Smooth muscle cell (in vitro differentiated cells): Measurements from ENCODE around the gene CBL. TPM values are rescaled to one million over a fixed set of nuclear protein-coding genes. Genes with fewer than 3 reads are reported as not detected.

Experiments used
- DNase-seq: peaks from one replicate; lab custom pipeline; 2025; ENCODE audit not compliant: unreplicated experiment; lab: John Stamatoyannopoulos, UW
- H2AFZ ChIP-seq: fragments of 200-600 bp; sonication (generic); 2 replicates; pipeline ENCODE4 v1.6.0; 2016; ENCODE audit warnings: antibody characterized with exemption, low read depth, mild to moderate bottlenecking
- H3F3A ChIP-seq: fragments of 200-600 bp; sonication (generic); 2 replicates; pipeline ENCODE4 v1.6.0; 2017; ENCODE audit warnings: antibody characterized with exemption, low read depth
- H3K27ac ChIP-seq: fragments of 200-600 bp; sonication (generic); 2 replicates; pipeline ENCODE4 v1.5.1; 2016; ENCODE audit warnings: low read depth, mild to moderate bottlenecking
- H3K27me3 ChIP-seq: fragments of 200-600 bp; sonication (generic); 2 replicates; pipeline ENCODE4 v1.6.1; 2016; ENCODE audit warnings: low read depth, mild to moderate bottlenecking
- H3K36me3 ChIP-seq: fragments of 200-600 bp; sonication (generic); 2 replicates; pipeline ENCODE4 v1.5.1; 2016; ENCODE audit warnings: low read depth
- H3K4me1 ChIP-seq: fragments of 200-600 bp; sonication (generic); 2 replicates; pipeline ENCODE4 v1.5.1; 2016; ENCODE audit warnings: low read depth
- H3K4me2 ChIP-seq: fragments of 200-600 bp; sonication (generic); 2 replicates; pipeline ENCODE4 v1.6.0; 2016; ENCODE audit warnings: mild to moderate bottlenecking
- H3K4me3 ChIP-seq: fragments of 200-600 bp; sonication (generic); 2 replicates; pipeline ENCODE4 v1.5.1; 2016; ENCODE audit warnings: mild to moderate bottlenecking
- H3K79me2 ChIP-seq: fragments of 200-600 bp; sonication (generic); 2 replicates; pipeline ENCODE4 v1.6.0; 2016; ENCODE audit warnings: low read depth, mild to moderate bottlenecking
- H3K9ac ChIP-seq: fragments of 200-600 bp; sonication (generic); 2 replicates; pipeline ENCODE4 v1.6.0; 2016; ENCODE audit warnings: low read depth
- H3K9me3 ChIP-seq: fragments of 200-600 bp; sonication (generic); replicated peaks from 2 replicates; pipeline ENCODE4 v1.5.1; 2016; ENCODE audit warnings: low read depth
- H4K20me1 ChIP-seq: fragments of 200-600 bp; sonication (generic); 2 replicates; pipeline ENCODE4 v1.6.0; 2016; ENCODE audit warnings: low read depth
- WGBS: methylation state at CpG from one replicate; pipeline ENCODE4 v1.1.7; 2016; ENCODE audit warnings: low lambda C conversion rate; 5-methylcytosine and 5-hydroxymethylcytosine counted together
- polyA plus RNA-seq: library from polyadenylated mRNA; unstranded; fragments of >200 nt; fragmentation: Nextera tagmentation; extraction: Ambion mirVana; gene quantifications from 2 replicates; pipeline ENCODE4 v1.2.1, GENCODE V29; 2016
- total RNA-seq: library from RNA; depleted of rRNA; stranded (reverse); fragments of >200 nt; gene quantifications from 2 replicates; pipeline ENCODE4 v1.2.3, GENCODE V29; 2014
- TF ChIP-seq, protein P1 (sequence below): fragments of 200-600 bp; sonication (generic); IDR thresholded peaks from 2 replicates; pipeline ENCODE4 v1.5.1; 2017; ENCODE audit warnings: borderline replicate concordance, mild to moderate bottlenecking, antibody characterized with exemption; ENCODE audit not compliant: insufficient read depth, poor library complexity, severe bottlenecking

CBL gene
- total and polyA plus RNA-seq, 2 experiments from 2014 or later: 5.0 to 18.9 TPM

DNA sequence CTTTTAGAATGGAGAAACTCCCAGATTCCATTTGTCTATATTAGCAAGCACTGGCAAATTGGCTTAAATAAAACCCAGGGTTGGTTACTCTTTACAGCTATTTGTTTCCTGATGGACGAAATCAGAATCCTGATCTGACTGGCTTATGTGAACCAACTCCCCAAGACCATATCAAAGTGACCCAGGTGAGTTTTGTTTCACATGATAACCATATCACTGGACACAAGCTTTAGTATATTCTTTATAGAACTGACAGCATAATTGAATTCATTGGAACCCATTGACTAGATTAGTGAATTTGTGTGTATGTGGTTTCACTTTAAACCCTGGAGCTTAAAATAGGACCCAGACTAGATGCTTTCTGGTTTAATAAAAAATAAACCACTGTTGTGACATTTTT lies 71.5 kb downstream of the CBL start:
- no peaks in the 10 kb centered on the region for H3K79me2 ChIP-seq
- H3K9me3 ChIP-seq: no peaks in the 10 kb centered on the region
- TF ChIP-seq, protein P1, sequence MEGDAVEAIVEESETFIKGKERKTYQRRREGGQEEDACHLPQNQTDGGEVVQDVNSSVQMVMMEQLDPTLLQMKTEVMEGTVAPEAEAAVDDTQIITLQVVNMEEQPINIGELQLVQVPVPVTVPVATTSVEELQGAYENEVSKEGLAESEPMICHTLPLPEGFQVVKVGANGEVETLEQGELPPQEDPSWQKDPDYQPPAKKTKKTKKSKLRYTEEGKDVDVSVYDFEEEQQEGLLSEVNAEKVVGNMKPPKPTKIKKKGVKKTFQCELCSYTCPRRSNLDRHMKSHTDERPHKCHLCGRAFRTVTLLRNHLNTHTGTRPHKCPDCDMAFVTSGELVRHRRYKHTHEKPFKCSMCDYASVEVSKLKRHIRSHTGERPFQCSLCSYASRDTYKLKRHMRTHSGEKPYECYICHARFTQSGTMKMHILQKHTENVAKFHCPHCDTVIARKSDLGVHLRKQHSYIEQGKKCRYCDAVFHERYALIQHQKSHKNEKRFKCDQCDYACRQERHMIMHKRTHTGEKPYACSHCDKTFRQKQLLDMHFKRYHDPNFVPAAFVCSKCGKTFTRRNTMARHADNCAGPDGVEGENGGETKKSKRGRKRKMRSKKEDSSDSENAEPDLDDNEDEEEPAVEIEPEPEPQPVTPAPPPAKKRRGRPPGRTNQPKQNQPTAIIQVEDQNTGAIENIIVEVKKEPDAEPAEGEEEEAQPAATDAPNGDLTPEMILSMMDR: no peak
- no peaks in the 10 kb centered on the region for H3K4me1 ChIP-seq
- H3K9ac ChIP-seq: no peak overlapping the region
- WGBS: 100% methylated on average over 1 of the region's 1 CpG
- no peak overlapping the region for H3K4me2 ChIP-seq
- H3F3A ChIP-seq: no peaks in the 10 kb centered on the region
- H2AFZ ChIP-seq: no peak overlapping the region
- DNase-seq: no peak
- H3K36me3 ChIP-seq: peaks cover 27% of the 10 kb centered on the region
- H3K27me3 ChIP-seq: no peaks in the 10 kb centered on the region
- H3K4me3 ChIP-seq: no peak overlapping the region
- peaks cover 18% of the 10 kb centered on the region for H4K20me1 ChIP-seq
- no peak overlapping the region for H3K27ac ChIP-seq

DNA sequence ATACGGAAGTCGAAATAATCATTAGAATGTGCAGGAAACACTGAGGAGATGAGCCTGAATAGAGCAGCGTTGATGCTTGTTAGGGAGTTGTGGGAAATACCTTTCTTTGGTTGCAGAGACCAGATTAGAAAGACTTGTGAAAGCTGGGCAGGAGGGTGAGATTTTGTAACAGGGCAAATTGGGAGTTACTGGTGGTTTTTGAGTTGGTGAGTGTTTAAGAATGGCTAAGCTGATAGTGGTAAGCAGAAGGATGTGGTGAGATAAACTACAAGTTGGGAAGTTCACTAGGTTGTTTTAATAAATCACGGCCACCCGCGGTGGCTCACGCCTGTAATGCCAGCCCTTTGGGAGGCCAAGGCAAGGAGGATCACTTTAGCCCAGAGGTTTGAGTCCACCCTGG lies 76.4 kb downstream of the CBL start:
- no peak overlapping the region for H3K27ac ChIP-seq
- no peaks in the 10 kb centered on the region for H3K27me3 ChIP-seq
- H3K79me2 ChIP-seq: no peaks in the 10 kb centered on the region
- no peak overlapping the region for H2AFZ ChIP-seq
- TF ChIP-seq, protein P1: no peak
- H3K4me3 ChIP-seq: no peak overlapping the region
- no peaks in the 10 kb centered on the region for H3K9me3 ChIP-seq
- peaks cover 27% of the 10 kb centered on the region for H4K20me1 ChIP-seq
- H3K4me1 ChIP-seq: no peaks in the 10 kb centered on the region
- 69% methylated on average over 7 of the region's 7 CpGs for WGBS
- no peaks in the 10 kb centered on the region for H3F3A ChIP-seq
- no peak for DNase-seq
- H3K9ac ChIP-seq: no peak overlapping the region
- no peak overlapping the region for H3K4me2 ChIP-seq
- H3K36me3 ChIP-seq: peaks cover 26% of the 10 kb centered on the region

DNA sequence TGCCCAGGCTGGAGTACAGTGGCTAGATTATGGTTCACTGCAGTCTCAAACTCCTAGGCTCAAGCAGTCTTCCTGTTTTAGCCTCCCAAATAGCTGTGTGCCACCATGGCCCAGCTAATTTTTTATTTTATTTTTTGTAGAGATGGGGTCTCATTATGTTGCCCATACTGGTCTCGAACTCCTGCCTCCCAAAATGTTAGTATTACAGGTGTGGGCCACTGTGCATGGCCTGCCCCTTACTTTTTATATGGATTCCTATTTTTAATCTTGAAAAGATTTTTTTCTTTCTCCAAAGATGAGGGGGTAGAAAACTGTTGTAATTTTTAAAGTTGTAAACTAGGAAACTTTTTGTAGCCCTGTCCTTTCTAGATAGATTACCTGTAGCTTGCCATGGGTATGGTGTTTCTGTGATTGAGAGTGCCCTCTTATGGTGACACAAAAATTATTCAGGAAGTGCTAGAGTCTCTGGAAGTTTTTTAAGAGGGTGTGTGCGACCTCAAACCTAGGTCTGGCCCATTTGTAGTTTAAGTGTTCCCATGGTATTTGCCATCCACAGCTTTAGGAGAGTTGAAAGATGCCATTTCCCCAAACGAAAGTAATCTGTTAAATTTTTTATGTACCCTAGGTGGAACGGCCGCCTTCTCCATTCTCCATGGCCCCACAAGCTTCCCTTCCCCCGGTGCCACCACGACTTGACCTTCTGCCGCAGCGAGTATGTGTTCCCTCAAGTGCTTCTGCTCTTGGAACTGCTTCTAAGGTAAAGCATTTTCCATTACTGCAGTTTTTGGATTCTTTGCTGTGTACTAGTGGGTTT lies 78.4 kb downstream of the CBL start:
- TF ChIP-seq, protein P1: peak; percentile 19
- no peaks in the 10 kb centered on the region for H3K4me1 ChIP-seq
- no peak overlapping the region for H3K27ac ChIP-seq
- DNase-seq: no peak
- H3K27me3 ChIP-seq: no peaks in the 10 kb centered on the region
- no peak overlapping the region for H3K4me2 ChIP-seq
- no peak overlapping the region for H2AFZ ChIP-seq
- H3F3A ChIP-seq: no peaks in the 10 kb centered on the region
- H4K20me1 ChIP-seq: peaks cover 27% of the 10 kb centered on the region
- no peak overlapping the region for H3K9ac ChIP-seq
- H3K9me3 ChIP-seq: no peaks in the 10 kb centered on the region
- H3K36me3 ChIP-seq: peaks cover 11% of the 10 kb centered on the region
- 87% methylated on average over 9 of the region's 9 CpGs for WGBS
- H3K4me3 ChIP-seq: no peak overlapping the region
- no peaks in the 10 kb centered on the region for H3K79me2 ChIP-seq

DNA sequence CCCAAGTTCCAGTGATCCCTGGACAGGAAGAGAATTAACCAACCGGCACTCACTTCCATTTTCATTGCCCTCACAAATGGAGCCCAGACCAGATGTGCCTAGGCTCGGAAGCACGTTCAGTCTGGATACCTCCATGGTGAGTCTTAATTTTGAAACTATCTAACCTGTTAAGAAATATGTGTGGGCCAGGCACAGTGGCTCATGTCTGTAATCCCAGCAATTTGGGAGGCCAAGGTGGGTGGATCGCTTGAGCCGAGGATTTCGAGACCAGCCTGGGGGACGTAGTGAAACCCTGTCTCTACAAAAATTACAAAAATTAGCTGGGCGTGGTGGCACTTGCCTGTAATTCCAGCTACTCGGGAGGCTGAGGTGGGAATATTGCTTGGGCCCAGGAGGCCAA lies 79.3 kb downstream of the CBL start:
- H3K79me2 ChIP-seq: no peaks in the 10 kb centered on the region
- no peak overlapping the region for H3K4me3 ChIP-seq
- no peaks in the 10 kb centered on the region for H3K4me1 ChIP-seq
- H3K9ac ChIP-seq: no peak overlapping the region
- peaks cover 27% of the 10 kb centered on the region for H4K20me1 ChIP-seq
- H3K36me3 ChIP-seq: peaks cover 9% of the 10 kb centered on the region
- TF ChIP-seq, protein P1: no peak
- no peaks in the 10 kb centered on the region for H3K9me3 ChIP-seq
- H3K27me3 ChIP-seq: no peaks in the 10 kb centered on the region
- H2AFZ ChIP-seq: no peak overlapping the region
- H3F3A ChIP-seq: no peaks in the 10 kb centered on the region
- WGBS: 97% methylated on average over 9 of the region's 9 CpGs
- no peak overlapping the region for H3K4me2 ChIP-seq
- no peak overlapping the region for H3K27ac ChIP-seq
- no peak for DNase-seq
